ENCODE data around the gene STK38L.
A peak's percentile ranks its signal among the peaks of the same experiment; 100 is the strongest.

The STK38L gene

DNA sequence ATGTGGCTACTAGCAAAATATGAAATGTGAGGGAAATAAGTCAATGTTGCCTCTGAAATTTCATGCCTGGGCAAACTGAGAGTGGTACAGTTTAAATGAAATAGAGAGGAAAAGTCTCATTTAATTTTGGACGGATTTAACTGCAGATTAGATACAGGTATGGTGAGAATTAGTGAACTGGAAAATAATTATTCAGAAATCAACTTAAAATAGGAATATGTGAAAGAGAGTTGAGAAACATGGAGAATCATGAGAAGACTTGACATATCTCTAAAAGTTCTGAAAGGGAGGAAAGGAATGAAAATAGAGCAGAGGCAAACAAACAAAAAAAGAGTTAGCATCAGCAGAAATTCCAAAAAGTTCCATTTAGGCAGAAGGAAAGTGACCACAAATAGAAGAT lies 55.0 kb downstream of the STK38L start:
- no peak overlapping the region for H3K4me3 Mint-ChIP-seq
- H3K9me3 Mint-ChIP-seq = no peaks in the 10 kb centered on the region
- H3K27me3 Mint-ChIP-seq (ENCODE audit: low read depth) = no peaks in the 10 kb centered on the region
- H3K4me1 Mint-ChIP-seq (ENCODE audit: low read depth) = no peaks in the 10 kb centered on the region
- no peak overlapping the region for H3K27ac Mint-ChIP-seq
- DNase-seq (ENCODE audit: low spot score) = no peak
- H3K36me3 Mint-ChIP-seq (ENCODE audit: low read depth) = peaks cover 16% of the 10 kb centered on the region

DNA sequence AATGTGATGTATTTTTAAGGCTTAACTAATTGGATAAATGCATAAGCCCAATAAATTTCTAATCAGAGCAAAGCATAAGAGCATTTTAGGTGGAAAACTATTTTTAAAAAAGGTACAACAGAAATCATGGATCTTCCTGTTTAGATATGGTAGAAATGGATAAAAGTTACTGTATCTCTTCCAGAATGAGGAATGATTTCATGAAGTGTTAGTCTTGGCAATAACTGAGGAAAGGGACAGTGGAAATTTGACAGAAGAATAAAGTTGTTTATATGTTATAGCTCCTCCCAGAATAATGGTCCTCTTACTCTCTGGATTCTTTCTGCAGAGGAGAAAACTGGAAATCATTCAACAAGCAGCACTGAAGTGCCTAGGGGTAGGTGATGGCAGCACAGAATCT lies 56.1 kb downstream of the STK38L start:
- Mint-ChIP-seq H3K9me3 (no peaks in the 10 kb centered on the region), H3K36me3 (ENCODE audit: low read depth) (peaks cover 15% of the 10 kb centered on the region), H3K4me1 (ENCODE audit: low read depth) (no peaks in the 10 kb centered on the region), H3K4me3 (no peak overlapping the region), H3K27me3 (ENCODE audit: low read depth) (no peaks in the 10 kb centered on the region), H3K27ac (no peak overlapping the region)
- DNase-seq (ENCODE audit: low spot score) = no peak

DNA sequence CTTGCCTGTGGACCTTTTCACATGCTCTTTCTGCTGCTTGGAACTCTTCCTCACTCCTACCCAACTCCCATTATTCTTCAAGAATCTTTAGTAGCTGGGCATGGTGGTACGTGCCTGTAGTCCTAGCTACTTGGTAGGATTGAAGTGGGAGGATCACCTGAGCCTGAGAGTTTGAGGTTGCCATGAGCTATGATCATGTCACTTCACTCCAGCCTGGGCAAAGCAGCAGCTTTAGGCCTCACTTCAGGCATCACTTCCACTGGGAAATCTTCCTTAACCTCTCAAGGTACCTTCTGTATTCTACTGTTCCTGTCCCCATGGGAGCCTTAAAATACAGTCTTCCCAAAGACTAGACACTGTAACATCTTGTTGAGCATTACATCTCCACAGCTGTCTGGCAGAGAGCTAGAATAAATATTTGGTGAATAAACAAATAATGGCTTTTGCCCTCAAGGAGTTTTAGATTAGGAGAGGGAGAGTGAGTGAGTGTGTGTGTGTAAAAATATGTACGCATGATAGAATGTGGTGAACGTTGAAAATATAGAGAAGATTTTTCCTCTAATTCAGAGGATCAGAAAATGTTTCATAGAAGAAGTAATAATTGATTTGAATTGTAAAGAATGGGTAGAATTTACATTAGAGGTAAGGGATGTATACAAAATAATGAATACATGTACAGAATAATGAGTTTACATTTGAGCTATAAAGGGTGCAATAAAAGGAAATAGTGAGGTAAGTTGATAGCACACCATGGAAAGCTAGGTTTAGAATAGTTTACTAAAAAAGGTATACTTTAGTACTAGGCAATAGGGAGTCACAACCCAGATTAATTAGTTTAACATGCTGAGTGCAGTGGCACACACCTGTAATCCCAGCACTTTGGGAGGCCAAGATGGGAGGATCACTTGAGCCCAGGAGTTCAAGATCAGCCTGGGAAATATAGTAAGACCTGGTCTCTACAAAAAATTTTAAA lies 59.3 kb downstream of the STK38L start:
- Mint-ChIP-seq H3K27me3 (ENCODE audit: low read depth) (no peaks in the 10 kb centered on the region), H3K4me3 (no peak overlapping the region), H3K36me3 (ENCODE audit: low read depth) (peaks cover 17% of the 10 kb centered on the region), H3K9me3 (no peaks in the 10 kb centered on the region), H3K27ac (no peak overlapping the region), H3K4me1 (ENCODE audit: low read depth) (peaks cover 5% of the 10 kb centered on the region)
- DNase-seq (ENCODE audit: low spot score) = no peak

DNA sequence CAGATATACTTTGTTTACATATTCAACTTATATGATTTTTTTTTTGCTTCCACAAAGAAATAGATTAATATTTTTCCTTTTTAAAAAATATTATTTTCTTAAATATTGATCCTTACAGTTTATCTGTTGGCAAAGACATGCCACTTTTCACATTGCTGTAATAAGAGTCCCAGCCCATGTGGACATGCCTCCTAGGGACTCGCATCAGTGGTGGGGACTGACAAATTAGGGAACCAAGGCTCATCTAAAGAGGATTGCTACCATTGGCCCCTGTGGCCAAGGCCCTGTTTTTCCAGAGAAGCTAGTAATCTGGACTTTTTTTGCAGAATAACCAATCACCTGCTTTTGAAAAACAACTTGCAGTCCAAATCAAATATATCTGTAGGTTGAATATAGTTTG lies 60.8 kb downstream of the STK38L start:
- no peak overlapping the region for H3K4me3 Mint-ChIP-seq
- no peaks in the 10 kb centered on the region for H3K27me3 Mint-ChIP-seq (ENCODE audit: low read depth)
- peaks cover 11% of the 10 kb centered on the region for H3K36me3 Mint-ChIP-seq (ENCODE audit: low read depth)
- no peak for DNase-seq (ENCODE audit: low spot score)
- peaks cover 14% of the 10 kb centered on the region for H3K4me1 Mint-ChIP-seq (ENCODE audit: low read depth)
- H3K9me3 Mint-ChIP-seq = no peaks in the 10 kb centered on the region
- no peak overlapping the region for H3K27ac Mint-ChIP-seq

DNA sequence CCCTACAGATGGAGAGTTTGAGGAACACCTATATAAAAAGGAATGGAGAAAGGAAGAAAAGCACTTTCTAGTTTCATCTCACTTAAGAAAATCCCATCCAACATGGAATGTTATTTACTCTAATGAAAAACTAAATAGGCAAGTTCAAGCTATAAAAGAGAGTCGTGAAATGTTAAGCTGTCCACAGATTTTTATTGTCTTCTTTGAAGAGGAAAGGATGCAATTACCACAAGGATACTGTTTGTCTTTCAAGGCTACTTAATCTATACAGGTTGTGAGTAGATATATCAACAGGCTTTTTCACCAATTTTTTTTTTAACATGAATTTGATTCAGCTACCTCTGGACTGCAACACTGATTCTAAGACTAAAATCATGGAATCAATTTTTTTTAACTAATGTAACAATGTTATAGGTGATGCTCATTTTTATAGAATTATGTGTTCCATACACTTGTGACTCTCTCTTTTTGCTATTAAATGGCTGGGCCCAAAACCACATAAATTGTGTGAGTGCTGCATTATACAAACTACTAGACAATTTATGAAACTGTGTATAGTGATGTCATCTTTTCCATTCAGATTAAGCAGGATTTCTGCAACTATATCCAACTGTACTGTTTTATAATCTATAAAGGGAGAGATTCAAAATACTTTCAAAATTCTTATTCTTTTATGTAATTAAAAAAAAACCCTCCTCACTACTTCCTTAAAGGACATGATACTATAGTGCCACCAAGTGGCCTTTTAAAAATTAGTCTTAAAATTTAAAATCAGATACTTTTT lies 61.8 kb downstream of the STK38L start:
- Mint-ChIP-seq H3K27me3 (ENCODE audit: low read depth) (no peaks in the 10 kb centered on the region), H3K4me3 (no peak overlapping the region), H3K36me3 (ENCODE audit: low read depth) (peaks cover 14% of the 10 kb centered on the region), H3K9me3 (no peaks in the 10 kb centered on the region), H3K4me1 (ENCODE audit: low read depth) (peaks cover 18% of the 10 kb centered on the region), H3K27ac (peak overlapping the region; percentile 3)
- DNase-seq (ENCODE audit: low spot score) = no peak

DNA sequence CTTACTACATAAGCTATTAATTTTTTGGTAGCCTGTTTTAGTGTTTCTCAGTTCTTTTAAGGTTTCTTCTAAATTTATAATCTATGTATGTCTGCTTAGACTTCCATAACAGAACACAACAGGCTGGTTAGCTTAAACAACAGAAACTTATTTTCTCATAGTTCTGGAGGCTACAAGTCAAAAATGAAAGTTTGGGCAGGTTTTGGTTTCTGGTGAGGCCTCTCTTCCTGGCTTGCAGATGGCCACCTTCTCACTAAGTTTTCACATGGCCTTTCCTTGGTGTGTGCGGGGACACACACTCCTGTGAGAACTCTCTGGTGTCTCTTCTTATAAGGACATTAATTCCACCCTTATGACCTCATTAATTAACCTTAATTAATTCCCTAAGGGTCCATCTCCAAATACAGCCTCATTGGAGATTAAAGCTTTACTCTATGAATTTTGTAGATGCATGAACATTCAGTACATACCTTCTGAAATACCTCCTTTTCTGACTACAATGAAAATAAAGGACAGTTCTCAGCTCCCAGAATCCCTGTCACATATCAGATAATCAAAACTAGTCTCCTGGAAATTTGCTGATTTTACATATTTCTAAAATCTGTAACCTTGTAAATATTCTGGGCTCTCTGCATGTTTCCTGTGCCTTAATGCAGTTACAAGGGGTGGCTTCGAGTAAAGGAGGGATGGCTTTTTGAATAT lies 65.4 kb downstream of the STK38L start:
- DNase-seq (ENCODE audit: low spot score) = no peak
- H3K27me3 Mint-ChIP-seq (ENCODE audit: low read depth) = no peaks in the 10 kb centered on the region
- H3K9me3 Mint-ChIP-seq = no peaks in the 10 kb centered on the region
- H3K27ac Mint-ChIP-seq = peak overlapping the region; percentile 53
- peaks cover 15% of the 10 kb centered on the region for H3K36me3 Mint-ChIP-seq (ENCODE audit: low read depth)
- no peak overlapping the region for H3K4me3 Mint-ChIP-seq
- H3K4me1 Mint-ChIP-seq (ENCODE audit: low read depth) = peaks cover 18% of the 10 kb centered on the region

DNA sequence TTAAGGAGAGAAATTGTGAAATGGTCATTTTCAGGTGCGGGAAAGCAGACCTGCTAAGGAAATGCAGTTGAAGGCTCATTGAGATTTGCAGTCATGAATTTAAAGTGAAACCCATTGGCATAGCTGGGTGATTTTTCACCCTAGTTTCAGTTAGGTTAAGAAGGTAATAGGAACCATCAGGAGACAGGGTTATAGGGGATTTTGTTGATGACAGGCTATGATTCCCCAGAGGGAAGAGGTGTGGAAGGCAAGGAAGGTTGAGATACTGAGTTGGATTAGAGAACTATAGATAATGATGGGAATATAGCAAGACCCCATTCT lies 65.9 kb downstream of the STK38L start:
- H3K27ac Mint-ChIP-seq = peak overlapping the region; percentile 3
- peaks cover 18% of the 10 kb centered on the region for H3K4me1 Mint-ChIP-seq (ENCODE audit: low read depth)
- H3K27me3 Mint-ChIP-seq (ENCODE audit: low read depth) = no peaks in the 10 kb centered on the region
- no peak overlapping the region for H3K4me3 Mint-ChIP-seq
- H3K36me3 Mint-ChIP-seq (ENCODE audit: low read depth) = peaks cover 16% of the 10 kb centered on the region
- no peak for DNase-seq (ENCODE audit: low spot score)
- no peaks in the 10 kb centered on the region for H3K9me3 Mint-ChIP-seq

DNA sequence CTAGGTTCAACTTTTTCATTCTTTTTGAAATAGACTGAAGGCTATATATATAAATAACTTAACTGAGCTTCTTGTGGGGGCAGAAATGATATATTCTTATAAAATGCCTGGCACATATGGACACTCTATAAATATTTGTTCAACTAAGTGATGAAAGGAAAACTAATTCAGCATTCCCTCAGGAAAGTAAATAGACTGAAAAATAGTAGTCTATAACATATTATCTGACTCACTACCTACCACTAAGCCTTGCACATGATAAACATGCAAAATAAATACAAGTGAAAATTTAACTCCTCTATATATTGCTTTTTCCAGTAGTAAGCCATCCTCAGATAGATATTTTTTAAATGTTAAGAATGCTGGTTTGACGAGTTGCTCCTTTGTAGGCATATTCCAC lies 72.9 kb downstream of the STK38L start:
- no peak overlapping the region for H3K4me3 Mint-ChIP-seq
- H3K9me3 Mint-ChIP-seq = no peaks in the 10 kb centered on the region
- no peaks in the 10 kb centered on the region for H3K27me3 Mint-ChIP-seq (ENCODE audit: low read depth)
- H3K4me1 Mint-ChIP-seq (ENCODE audit: low read depth) = no peaks in the 10 kb centered on the region
- peaks cover 15% of the 10 kb centered on the region for H3K36me3 Mint-ChIP-seq (ENCODE audit: low read depth)
- DNase-seq (ENCODE audit: low spot score) = no peak
- no peak overlapping the region for H3K27ac Mint-ChIP-seq

DNA sequence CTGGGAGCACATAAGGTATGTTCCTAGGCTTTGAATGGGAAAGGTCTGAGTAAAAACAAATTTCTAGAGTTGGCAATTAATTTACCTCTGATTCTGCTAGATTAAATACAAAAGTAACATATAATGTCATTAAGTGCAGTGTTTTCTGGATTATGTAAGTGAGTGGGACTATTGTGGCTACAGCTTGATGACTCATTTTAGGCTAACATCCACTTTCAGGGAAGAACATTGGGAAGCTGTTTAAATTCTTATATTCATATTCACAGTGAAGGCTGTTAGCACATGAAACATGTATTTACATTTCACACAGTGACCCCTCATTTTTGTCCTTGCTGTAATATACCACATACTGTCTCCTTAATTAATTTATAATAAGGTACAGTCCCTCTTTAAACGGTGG lies 75.3 kb downstream of the STK38L start:
- peaks cover 20% of the 10 kb centered on the region for H3K36me3 Mint-ChIP-seq (ENCODE audit: low read depth)
- no peaks in the 10 kb centered on the region for H3K4me1 Mint-ChIP-seq (ENCODE audit: low read depth)
- H3K27me3 Mint-ChIP-seq (ENCODE audit: low read depth) = no peaks in the 10 kb centered on the region
- H3K9me3 Mint-ChIP-seq = no peaks in the 10 kb centered on the region
- H3K4me3 Mint-ChIP-seq = no peak overlapping the region
- DNase-seq (ENCODE audit: low spot score) = no peak
- H3K27ac Mint-ChIP-seq = no peak overlapping the region

DNA sequence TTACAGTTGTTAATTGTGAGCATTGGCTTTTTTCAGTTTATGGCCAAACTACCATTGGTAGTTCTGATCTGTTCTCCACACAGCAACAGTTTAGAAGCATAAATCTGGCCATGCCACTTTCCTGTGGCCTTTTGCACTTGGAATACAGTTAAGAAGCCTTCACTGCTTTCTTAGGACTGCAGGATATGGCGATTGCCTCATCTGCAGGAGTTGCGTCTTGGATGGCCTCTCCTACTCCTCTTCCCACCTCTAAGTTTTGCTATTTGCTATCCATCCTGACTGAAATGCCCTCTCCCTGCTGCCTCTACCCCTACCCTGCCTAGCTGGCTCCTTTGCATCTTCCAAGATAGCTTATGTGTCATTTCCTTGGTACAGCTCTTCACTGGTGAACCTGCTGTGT lies 75.8 kb downstream of the STK38L start:
- no peaks in the 10 kb centered on the region for H3K27me3 Mint-ChIP-seq (ENCODE audit: low read depth)
- no peaks in the 10 kb centered on the region for H3K9me3 Mint-ChIP-seq
- H3K36me3 Mint-ChIP-seq (ENCODE audit: low read depth) = peaks cover 18% of the 10 kb centered on the region
- H3K4me1 Mint-ChIP-seq (ENCODE audit: low read depth) = no peaks in the 10 kb centered on the region
- H3K4me3 Mint-ChIP-seq = no peak overlapping the region
- no peak overlapping the region for H3K27ac Mint-ChIP-seq
- no peak for DNase-seq (ENCODE audit: low spot score)

DNA sequence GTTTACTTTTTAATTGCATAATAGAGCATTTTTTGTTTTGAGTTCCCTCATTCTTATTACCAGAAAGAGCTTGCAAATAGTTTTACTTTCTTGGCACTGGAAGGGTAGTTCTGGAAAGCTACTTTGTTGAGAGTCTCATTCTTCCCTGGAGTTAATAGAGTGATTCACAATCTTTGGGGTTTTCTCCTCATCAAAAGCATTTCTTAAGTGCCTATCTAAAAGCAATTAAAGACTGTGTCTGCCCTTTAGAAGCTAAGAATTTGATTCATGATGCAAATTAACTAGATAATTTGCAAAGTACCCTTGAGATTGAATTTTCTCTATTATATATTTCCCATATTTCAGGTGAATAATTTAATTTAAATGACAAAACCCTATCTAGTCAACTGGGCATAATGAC lies 80.4 kb downstream of the STK38L start:
- H3K27ac Mint-ChIP-seq = no peak overlapping the region
- DNase-seq (ENCODE audit: low spot score) = no peak
- H3K27me3 Mint-ChIP-seq (ENCODE audit: low read depth) = no peaks in the 10 kb centered on the region
- H3K9me3 Mint-ChIP-seq = no peaks in the 10 kb centered on the region
- H3K4me1 Mint-ChIP-seq (ENCODE audit: low read depth) = no peaks in the 10 kb centered on the region
- H3K4me3 Mint-ChIP-seq = no peak overlapping the region
- peaks cover 15% of the 10 kb centered on the region for H3K36me3 Mint-ChIP-seq (ENCODE audit: low read depth)

DNA sequence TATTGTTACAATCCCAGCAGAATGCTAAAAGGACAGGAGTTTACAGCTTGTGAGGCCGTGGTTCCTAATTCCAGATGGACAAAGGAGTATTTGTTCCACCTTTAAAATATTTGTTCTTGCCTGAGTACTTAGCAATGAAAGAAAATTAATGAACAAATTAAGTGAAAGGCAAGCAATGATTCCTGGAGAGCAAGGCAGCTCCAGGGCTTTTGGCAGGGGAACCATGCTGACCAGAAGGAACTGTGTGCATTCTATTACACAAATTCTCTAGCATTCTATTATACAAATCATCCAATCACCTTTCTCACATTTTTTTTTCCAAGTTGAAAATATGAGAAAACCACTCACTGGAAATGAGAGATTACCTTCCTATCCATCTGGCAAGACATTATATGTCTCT lies 86.8 kb downstream of the STK38L start:
- Mint-ChIP-seq H3K27ac (peak overlapping the region; percentile 75), H3K4me1 (ENCODE audit: low read depth) (peaks cover 32% of the 10 kb centered on the region), H3K4me3 (peak overlapping the region; percentile 86), H3K36me3 (ENCODE audit: low read depth) (peaks cover 9% of the 10 kb centered on the region), H3K9me3 (no peaks in the 10 kb centered on the region), H3K27me3 (ENCODE audit: low read depth) (no peaks in the 10 kb centered on the region)
- no peak for DNase-seq (ENCODE audit: low spot score)

DNA sequence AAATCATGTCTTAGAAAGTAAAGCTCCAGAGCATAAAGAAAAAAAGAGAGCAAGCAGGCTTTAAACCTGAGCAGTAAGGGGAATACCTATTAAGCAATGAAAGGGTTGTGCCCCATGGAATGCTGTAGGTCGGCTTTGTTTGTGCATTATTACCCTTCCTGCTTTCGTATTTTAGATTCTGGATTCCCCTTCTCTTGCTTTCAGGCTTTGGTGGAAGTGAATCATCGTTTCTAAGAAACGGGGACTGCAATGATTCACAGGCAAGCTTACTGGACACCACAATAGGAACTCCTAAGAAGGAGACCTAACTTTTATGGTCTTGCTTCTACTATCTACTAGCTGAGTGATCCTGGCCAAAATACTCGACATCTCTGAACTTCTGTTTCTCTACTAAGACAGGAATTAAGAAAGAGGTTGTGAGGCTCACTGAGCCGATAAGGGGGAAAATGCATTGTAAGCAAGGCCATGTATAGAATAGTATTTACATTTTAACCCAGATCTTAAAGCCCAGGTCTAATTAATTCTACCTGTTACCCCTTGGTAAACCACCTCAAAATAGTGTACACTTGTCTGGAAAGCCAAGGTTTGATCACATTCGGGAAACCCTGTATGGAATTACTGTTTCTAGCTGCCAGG lies 87.3 kb downstream of the STK38L start:
- peak; percentile 66 for DNase-seq (ENCODE audit: low spot score)
- peaks cover 37% of the 10 kb centered on the region for H3K4me1 Mint-ChIP-seq (ENCODE audit: low read depth)
- H3K27me3 Mint-ChIP-seq (ENCODE audit: low read depth) = no peaks in the 10 kb centered on the region
- peak overlapping the region; percentile 86 for H3K4me3 Mint-ChIP-seq
- no peaks in the 10 kb centered on the region for H3K9me3 Mint-ChIP-seq
- H3K27ac Mint-ChIP-seq = peak overlapping the region; percentile 75
- peaks cover 9% of the 10 kb centered on the region for H3K36me3 Mint-ChIP-seq (ENCODE audit: low read depth)
